Measurements from ENCODE around the gene OR10H1.
"Not testable (repeated sequence)": the region's sequence is repeated elsewhere in the genome, so short reads cannot be mapped to it uniquely, and the experiment has no call there.

Gene OR10H1

GRCh38 chr19:15840833-15841232 lies 25.4 kb upstream of the OR10H1 start (continued):
- TF ChIP-seq ZNF133 (tag by site-specific recombination; IDR thresholded peaks at IDR 0.05) = no peak
- no peak for TF ChIP-seq ZNF48 (tag by site-specific recombination; IDR thresholded peaks at IDR 0.05)

GRCh38 chr19:15839888-15840287 lies 24.4 kb upstream of the OR10H1 start:
- H3K4me3 ChIP-seq (ENCODE audit: low read depth, low read length); POLR2A ChIA-PET; H3K36me3 ChIP-seq (ENCODE audit: control insufficient read depth in 2 of 2, insufficient read depth in 1 of 2, low read length in 2 of 2); H3K9me3 ChIP-seq (ENCODE audit: control insufficient read depth, insufficient read depth, low read depth, low read length); H3K27ac ChIP-seq (ENCODE audit: extremely low read depth, low read depth, low read length); CTCF ChIA-PET; H3K4me1 ChIP-seq (ENCODE audit: control insufficient read depth, insufficient read depth, low read length): not testable (repeated sequence)

- Histone ChIP-seq H3K36me3 (ENCODE audit: control insufficient read depth in 2 of 2, insufficient read depth in 1 of 2, low read length in 2 of 2) (no peaks in the 10 kb centered on the region), H3K9me3 (ENCODE audit: control insufficient read depth, insufficient read depth, low read depth, low read length) (no peaks in the 10 kb centered on the region), H3K27ac (ENCODE audit: extremely low read depth, low read depth, low read length) (no peak overlapping the region), H3K4me3 (ENCODE audit: low read depth, low read length) (no peak overlapping the region), H3K4me1 (ENCODE audit: control insufficient read depth, insufficient read depth, low read length) (no peaks in the 10 kb centered on the region)
- CTCF ChIA-PET = interaction anchor here (0.6 to 0.7 kb wide), 3 partner anchors 119 to 883 kb away, joined by 3 to 4 read pairs (median 3); no protein-coding TSS in a partner anchor
- POLR2A ChIA-PET = no interaction called here
- TF ChIP-seq ZNF600 (tag by site-specific recombination; IDR thresholded peaks at IDR 0.05) (no peak), ZNF501 (tag by site-specific recombination; IDR thresholded peaks at IDR 0.05) (no peak), ZNF423 (tag by site-specific recombination; IDR thresholded peaks at IDR 0.05) (no peak), ZNF677 (tag by site-specific recombination; IDR thresholded peaks at IDR 0.05) (no peak), ZNF561 (tag by site-specific recombination; IDR thresholded peaks at IDR 0.05; ENCODE audit: borderline replicate concordance) (no peak), ZNF274 (IDR thresholded peaks at IDR 0.05; ENCODE audit: low read length) (no peak), ZNF274 (tag by site-specific recombination; IDR thresholded peaks at IDR 0.05; ENCODE audit: borderline replicate concordance) (no peak), ZNF488 (tag by site-specific recombination; IDR thresholded peaks at IDR 0.05) (no peak), ZNF157 (tag by site-specific recombination; IDR thresholded peaks at IDR 0.05) (no peak), ZBTB26 (tag by site-specific recombination; optimal IDR thresholded peaks at IDR 0.05) (no peak), AEBP2 (tag by site-specific recombination; IDR thresholded peaks at IDR 0.05; ENCODE audit: borderline replicate concordance) (no peak)
Measured at GRCh38 chr19:15838351-15838750, 22.9 kb upstream of the OR10H1 start.

GRCh38 chr19:15837221-15837731 lies 21.8 kb upstream of the OR10H1 start:
- Histone ChIP-seq H3K27ac (ENCODE audit: extremely low read depth, low read depth, low read length) (peak overlapping the region; percentile 87), H3K4me1 (ENCODE audit: control insufficient read depth, insufficient read depth, low read length) (no peaks in the 10 kb centered on the region), H3K36me3 (ENCODE audit: control insufficient read depth in 2 of 2, insufficient read depth in 1 of 2, low read length in 2 of 2) (no peaks in the 10 kb centered on the region), H3K4me3 (ENCODE audit: low read depth, low read length) (peak overlapping the region; percentile 73), H3K9me3 (ENCODE audit: control insufficient read depth, insufficient read depth, low read depth, low read length) (no peaks in the 10 kb centered on the region)
- ChIA-PET CTCF (interaction anchor here (0.5 to 1.0 kb wide), 2 partner anchors 75 to 348 kb away, joined by 3 to 4 read pairs; partner anchors contain the start of gene FAM32A), POLR2A (interaction anchor here (0.6 to 0.9 kb wide), 4 partner anchors 10 to 642 kb away, joined by 3 to 5 read pairs (median 3); no protein-coding TSS in a partner anchor)
- 0 out of 2 replicates have a peak, but pooled peaks have one; percentile 6 for TF ChIP-seq KLF8 (tag by site-specific recombination; IDR thresholded peaks at IDR 0.05)
- peak; percentile 72; the same call in 1 of the 2 replicates for TF ChIP-seq ZNF350 (tag by site-specific recombination; IDR thresholded peaks at IDR 0.05)
- TF ChIP-seq ZNF488 (tag by site-specific recombination; IDR thresholded peaks at IDR 0.05) = no peak
- TF ChIP-seq SCRT2 (tag by site-specific recombination; IDR thresholded peaks at IDR 0.05) = peak; percentile 31; the same call in 1 of the 2 replicates
- no peak for TF ChIP-seq ZNF18 (tag by site-specific recombination; IDR thresholded peaks at IDR 0.05)
- TF ChIP-seq ZNF561 (tag by site-specific recombination; IDR thresholded peaks at IDR 0.05; ENCODE audit: borderline replicate concordance) = peak; percentile 92; the same call in 1 of the 2 replicates
- peak; percentile 66; the same call in 1 of the 2 replicates for TF ChIP-seq ZNF335 (tag by site-specific recombination; conservative IDR thresholded peaks at IDR 0.05)
